Loucy (cell line): ENCODE data around the gene KLF13.

Experiments
- H2AFZ ChIP-seq: fragments of 200-600 bp; sonication (generic); 2 replicates; pipeline ENCODE4 v1.6.0; 2016; ENCODE audit warnings: antibody characterized with exemption, mild to moderate bottlenecking, low read length, moderate library complexity
- H3F3A ChIP-seq: fragments of 200-600 bp; 2 replicates; pipeline ENCODE4 v1.6.0; 2016; ENCODE audit warnings: antibody characterized with exemption, low read depth, mild to moderate bottlenecking
- H3K27me3 ChIP-seq: fragments of 200-600 bp; sonication (generic); 2 replicates; pipeline ENCODE4 v1.6.1; 2014; ENCODE audit warnings: low read length, mild to moderate bottlenecking; ENCODE audit not compliant: insufficient read depth, poor library complexity, severe bottlenecking
- H3K36me3 ChIP-seq: fragments of 200-600 bp; sonication (generic); 2 replicates; pipeline ENCODE4 v1.6.1; 2016; ENCODE audit warnings: low read length; ENCODE audit not compliant: insufficient read depth
- H3K4me1 ChIP-seq: fragments of 200-600 bp; sonication (generic); 2 replicates; pipeline ENCODE4 v1.5.1; 2014; ENCODE audit warnings: low read length, mild to moderate bottlenecking; ENCODE audit not compliant: insufficient read depth, poor library complexity, severe bottlenecking
- H3K4me2 ChIP-seq: fragments of 200-600 bp; sonication (generic); 2 replicates; pipeline ENCODE4 v1.6.0; 2014; ENCODE audit warnings: antibody characterized with exemption, low read length, low read depth, mild to moderate bottlenecking; ENCODE audit not compliant: poor library complexity, severe bottlenecking
- H3K4me3 ChIP-seq: fragments of 200-600 bp; sonication (generic); 2 replicates; pipeline ENCODE4 v1.5.1; 2014; ENCODE audit warnings: low read length, mild to moderate bottlenecking, mixed read lengths; ENCODE audit not compliant: poor library complexity, severe bottlenecking
- H3K79me2 ChIP-seq: fragments of 200-600 bp; sonication (generic); 2 replicates; pipeline ENCODE4 v1.6.1; 2014; ENCODE audit warnings: low read length; ENCODE audit not compliant: insufficient read depth
- H3K9ac ChIP-seq: fragments of 200-600 bp; sonication (generic); 2 replicates; pipeline ENCODE4 v1.6.0; 2014; ENCODE audit warnings: mild to moderate bottlenecking, low read depth, low read length, moderate library complexity; ENCODE audit not compliant: poor library complexity, severe bottlenecking
- H3K9me2 ChIP-seq: fragments of 200-600 bp; sonication (generic); replicated peaks from 2 replicates; pipeline ENCODE4 v1.6.1; 2016; ENCODE audit warnings: low read depth, low read length, mixed read lengths
- H3K9me3 ChIP-seq: fragments of 200-600 bp; sonication (generic); 2 replicates; pipeline ENCODE4 v1.6.1; 2014; ENCODE audit warnings: mild to moderate bottlenecking, antibody characterized with exemption, low read length, low read depth; ENCODE audit not compliant: insufficient read depth
- H4K20me1 ChIP-seq: fragments of 200-600 bp; sonication (generic); 2 replicates; pipeline ENCODE4 v1.6.0; 2014; ENCODE audit warnings: antibody characterized with exemption, low read length, mild to moderate bottlenecking; ENCODE audit not compliant: insufficient read depth, poor library complexity, severe bottlenecking
- CTCF ChIP-seq: fragments of 200-600 bp; sonication (generic); conservative IDR thresholded peaks from 2 replicates; pipeline ENCODE4 v1.5.1; 2014; ENCODE audit warnings: mild to moderate bottlenecking, antibody characterized with exemption, low read length
- EZH2phosphoT487 ChIP-seq: fragments of 200-600 bp; IDR thresholded peaks from 2 replicates; pipeline ENCODE4 v1.6.1; 2018; ENCODE audit warnings: antibody characterized with exemption, mild to moderate bottlenecking, moderate library complexity, borderline replicate concordance

KLF13 gene

GRCh38 chr15:31294067-31294466 lies 32.6 kb upstream of the KLF13 start:
- Histone ChIP-seq H3K79me2 (no peaks in the 10 kb centered on the region), H3K9ac (no peak overlapping the region), H3K4me3 (no peak overlapping the region), H3K9me3 (no peaks in the 10 kb centered on the region), H3K9me2 (no peaks in the 10 kb centered on the region), H3F3A (no peaks in the 10 kb centered on the region), H3K4me1 (no peaks in the 10 kb centered on the region), H3K4me2 (no peak overlapping the region), H3K27me3 (no peaks in the 10 kb centered on the region), H3K36me3 (no peaks in the 10 kb centered on the region), H2AFZ (no peak overlapping the region), H4K20me1 (no peaks in the 10 kb centered on the region)
- TF ChIP-seq EZH2phosphoT487 = no peak
- no peak for TF ChIP-seq CTCF

- Histone ChIP-seq H3F3A (no peaks in the 10 kb centered on the region), H3K4me3 (no peak overlapping the region), H2AFZ (no peak overlapping the region), H3K9me3 (no peaks in the 10 kb centered on the region), H4K20me1 (no peaks in the 10 kb centered on the region), H3K36me3 (no peaks in the 10 kb centered on the region), H3K9ac (no peak overlapping the region), H3K79me2 (no peaks in the 10 kb centered on the region), H3K9me2 (no peaks in the 10 kb centered on the region), H3K27me3 (no peaks in the 10 kb centered on the region), H3K4me2 (no peak overlapping the region), H3K4me1 (peaks cover 9% of the 10 kb centered on the region)
- TF ChIP-seq CTCF (no peak), EZH2phosphoT487 (no peak)
Measured at GRCh38 chr15:31295658-31296057, 31.0 kb upstream of the KLF13 start.

GRCh38 chr15:31296219-31296645 lies 30.4 kb upstream of the KLF13 start:
- Histone ChIP-seq H3K36me3 (no peaks in the 10 kb centered on the region), H3F3A (no peaks in the 10 kb centered on the region), H3K4me2 (no peak overlapping the region), H3K27me3 (no peaks in the 10 kb centered on the region), H4K20me1 (no peaks in the 10 kb centered on the region), H3K9me2 (no peaks in the 10 kb centered on the region), H3K9me3 (no peaks in the 10 kb centered on the region), H3K9ac (no peak overlapping the region), H3K79me2 (no peaks in the 10 kb centered on the region), H3K4me1 (peaks cover 15% of the 10 kb centered on the region), H2AFZ (no peak overlapping the region), H3K4me3 (no peak overlapping the region)
- no peak for TF ChIP-seq EZH2phosphoT487
- no peak for TF ChIP-seq CTCF
